GM19455 (cell line): Measurements from ENCODE around the gene OR2S2.

Experiments
- ATAC-seq: cut with Tn5 transposase; IDR thresholded peaks from one replicate; pipeline ENCODE4 v1.9.1; 2021; ENCODE audit not compliant: unreplicated experiment

The OR2S2 gene

DNA sequence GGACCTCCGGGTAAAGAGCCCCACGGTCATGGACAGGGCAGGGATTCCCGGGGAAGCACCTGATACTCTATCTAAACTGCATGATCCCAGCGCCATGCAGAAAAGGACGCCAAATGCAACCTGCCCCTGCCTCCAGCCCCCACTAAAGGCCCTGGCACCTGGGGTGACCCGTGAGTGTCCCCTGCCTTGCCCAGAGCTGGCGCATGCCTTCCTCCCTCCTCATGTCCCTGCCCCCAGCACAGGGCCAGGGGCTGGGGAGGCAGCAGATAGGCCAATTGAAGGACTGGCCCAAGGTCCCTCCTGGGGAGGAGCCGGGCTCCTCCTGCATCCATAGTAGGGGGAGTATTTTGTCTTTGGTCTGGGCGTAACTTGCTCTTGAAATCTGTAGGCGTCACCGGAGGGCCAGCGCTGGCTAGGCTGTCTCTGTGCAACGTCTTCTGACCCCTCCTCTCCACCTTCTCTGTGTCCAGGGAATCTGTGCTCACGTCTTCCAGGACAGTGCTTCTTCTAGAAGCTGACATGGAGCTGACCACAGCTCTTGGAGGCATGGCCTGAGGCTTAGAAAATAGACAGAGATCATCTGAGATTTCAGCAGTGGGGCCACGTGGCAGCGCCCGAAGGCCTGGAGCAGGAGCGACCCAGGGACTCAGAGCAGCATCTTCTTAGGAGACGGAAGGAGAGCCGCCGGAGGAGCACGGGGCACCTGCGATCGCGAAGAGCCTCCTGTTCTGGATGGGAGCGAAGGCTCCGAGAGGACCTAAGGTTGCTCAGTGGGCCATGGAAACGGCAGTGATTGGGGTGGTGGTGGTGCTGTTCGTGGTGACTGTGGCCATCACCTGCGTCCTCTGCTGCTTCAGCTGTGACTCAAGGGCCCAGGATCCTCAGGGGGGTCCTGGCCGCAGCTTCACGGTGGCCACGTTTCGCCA, 48.0 kb downstream of the OR2S2 start:
- ATAC-seq = no peak

DNA sequence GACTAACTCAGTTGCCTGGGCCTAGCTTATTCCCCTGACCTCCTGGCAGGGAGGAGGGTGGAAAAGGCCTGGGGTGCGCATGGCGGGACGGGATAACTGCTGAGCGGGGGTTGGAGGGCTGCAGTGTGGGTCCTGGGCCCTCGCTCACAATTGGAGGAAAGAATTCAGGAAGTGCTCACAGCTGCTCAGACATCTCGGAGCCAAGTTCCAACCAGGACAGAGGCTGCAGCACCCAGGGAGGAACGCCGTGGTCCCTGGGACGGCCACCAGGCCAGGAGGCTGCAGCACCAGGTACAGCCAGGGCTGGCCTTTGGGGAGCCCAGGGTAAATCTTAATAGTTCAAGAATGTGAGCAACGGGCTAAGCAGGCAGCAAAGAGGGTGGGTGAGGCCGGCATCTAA, 48.7 kb downstream of the OR2S2 start, which contains the start of gene SPAAR:
Gene SPAAR (plus strand): TSS at position 217 of the 400 bp plus-strand sequence. CDS start 974 bp downstream, outside the sequence.
- ATAC-seq = no peak

DNA sequence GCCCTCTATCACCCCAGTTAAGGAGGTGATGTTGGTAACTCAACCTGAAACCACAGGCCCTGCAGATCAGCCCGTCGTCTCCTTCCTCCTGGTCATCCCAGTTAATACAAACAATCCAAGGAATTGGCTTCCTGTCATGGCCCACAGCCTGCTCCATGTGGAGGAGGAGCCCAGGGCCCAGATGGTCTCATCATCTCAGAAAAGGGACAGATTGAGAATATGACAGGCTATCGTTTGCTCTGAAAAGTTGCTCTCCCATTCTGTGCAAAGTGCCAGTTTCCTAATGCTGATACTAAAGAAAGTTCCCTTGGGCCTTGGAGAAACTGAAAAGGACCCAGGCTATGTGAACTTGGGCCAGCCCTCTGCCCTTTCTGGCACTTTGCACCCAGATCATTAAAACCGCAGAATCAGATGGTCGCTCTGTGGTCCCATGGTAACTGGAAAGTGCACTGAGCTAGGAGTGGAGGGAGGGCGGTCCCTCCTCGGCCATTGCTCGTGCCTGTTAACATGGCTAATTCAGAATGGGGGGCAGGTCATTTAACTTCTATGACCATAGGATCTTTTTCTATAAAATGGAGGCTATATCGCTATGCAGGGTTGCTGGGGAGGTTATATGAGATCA, 49.3 kb downstream of the OR2S2 start:
- no peak for ATAC-seq

DNA sequence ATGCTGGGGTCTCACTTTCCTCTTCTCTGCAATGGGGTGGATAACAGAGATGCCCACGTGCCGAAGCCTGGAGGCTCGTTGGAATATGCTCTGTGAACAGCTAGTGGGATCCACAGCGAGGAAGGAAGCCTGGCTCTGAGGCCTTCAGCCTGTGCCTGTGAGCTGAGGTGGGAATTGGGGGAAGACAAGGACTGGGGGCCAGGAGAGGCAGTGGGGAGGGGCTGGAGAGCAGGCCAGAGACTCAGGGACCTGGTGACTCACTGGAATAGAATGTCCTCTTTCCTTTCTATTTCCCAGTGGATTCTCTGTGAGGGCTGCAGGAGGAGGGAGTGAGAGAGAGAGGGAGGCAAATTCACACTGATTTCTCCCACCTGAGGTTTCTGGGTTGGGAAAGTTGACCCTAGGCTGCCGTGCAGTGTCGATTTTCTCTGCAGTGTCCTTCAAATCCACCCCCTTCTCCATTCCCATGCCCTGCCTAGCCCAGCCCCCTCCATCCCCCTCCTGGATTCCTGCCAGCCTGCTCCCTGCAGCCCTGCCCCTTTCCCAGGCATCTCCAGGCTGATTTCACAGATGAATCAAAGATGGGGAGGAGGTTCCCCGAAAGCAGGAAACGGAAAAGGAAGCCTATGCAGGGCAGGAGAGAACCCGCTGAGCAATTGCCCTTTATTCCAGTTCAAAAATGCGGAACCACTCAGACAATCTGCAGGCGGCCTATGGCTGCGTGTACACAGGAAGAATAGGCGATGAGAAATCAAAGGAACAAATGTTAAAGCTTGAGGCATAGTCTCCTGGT, 50.0 kb downstream of the OR2S2 start:
- no peak for ATAC-seq
